HCT116 (cell line): ENCODE data around the gene CLEC4F. TPM values are rescaled to one million over a fixed set of nuclear protein-coding genes. Genes with fewer than 3 reads are reported as not detected.

Experiments
- ATAC-seq: fragments of 200-7000 bp; cut with Tn5 transposase; 2 replicates; pipeline ENCODE4 v1.9.1; 2020; ENCODE audit warnings: mild to moderate bottlenecking, moderate library complexity
- BruUV-seq: library from RNA; stranded (reverse); fragments of 400-500 nt; replicated peaks from 2 replicates; lab custom pipeline; 2021; lab: Mats Ljungman, UMichigan
- CTCF ChIA-PET: fragments of 300-600 bp; sonication (Branson Sonifier 250); formaldehyde crosslinking; loops from one replicate; lab custom pipeline; 2021; ENCODE audit warnings: antibody characterized with exemption; lab: Charles Lee
- POLR2A ChIA-PET: fragments of 300-600, 350-600 bp; sonication (Branson Sonifier 250); formaldehyde crosslinking; loops from one replicate; lab custom pipeline; 2021; ENCODE audit warnings: antibody characterized with exemption; lab: Charles Lee
- RAD21 ChIA-PET, 2 experiments: fragments of 300-600 bp; sonication (Branson Sonifier 250); formaldehyde crosslinking; loops; one replicate each; lab custom pipeline; 2023; ENCODE audit warnings: low total read pairs in 2 of 2; ENCODE audit not compliant: uncharacterized antibody in 2 of 2, unreplicated experiment in 2 of 2, low non-redundant PET in 1 of 2; lab: Charles Lee
- DNase-seq: peaks from one replicate; pipeline ENCODE4 v3.0.0-alpha.2; 2010; ENCODE audit warnings: low read depth, low spot score
- H2AFZ ChIP-seq: fragments of 200-600 bp; shearing (Covaris generic), sonication (generic); 2 replicates; pipeline ENCODE4 v1.6.1; 2017; ENCODE audit warnings: low read depth, mixed run types, mixed read lengths, antibody characterized with exemption, low read length; ENCODE audit not compliant: poor library complexity, severe bottlenecking
- H3K27ac ChIP-seq: 2 replicates; pipeline ENCODE4 v1.5.1; 2012; ENCODE audit warnings: low read depth, low read length
- H3K27me3 ChIP-seq: fragments of 200-600 bp; sonication (generic); 2 replicates; pipeline ENCODE4 v1.6.1; 2016; ENCODE audit warnings: mixed run types, low read length, mixed read lengths; ENCODE audit not compliant: insufficient read depth
- H3K36me3 ChIP-seq, 2 experiments: fragments of 200-500 bp in 1 of 2; fragments of 200-600 bp in 1 of 2; sonication (Bioruptor generic) in 1 of 2; sonication (generic) in 1 of 2; 2 replicates each; pipeline versions ENCODE4 v1.5.1 to v1.6.1; 2014 to 2016; ENCODE audit warnings: low read length in 2 of 2, inconsistent platforms in 1 of 2, mixed read lengths in 1 of 2, mixed run types in 1 of 2; ENCODE audit not compliant: insufficient read depth in 2 of 2, control insufficient read depth in 1 of 2
- H3K4me1 ChIP-seq, 2 experiments: fragments of 200-600 bp in 1 of 2; sonication (generic) in 1 of 2; 2 replicates each; pipeline versions ENCODE4 v1.5.1 to v1.6.1; 2012 to 2017; ENCODE audit warnings: low read length in 2 of 2, inconsistent platforms in 1 of 2, mild to moderate bottlenecking in 1 of 2, mixed read lengths in 1 of 2, mixed run types in 1 of 2, moderate library complexity in 1 of 2; ENCODE audit not compliant: insufficient read depth in 2 of 2, control insufficient read depth in 1 of 2
- H3K4me2 ChIP-seq: fragments of 200-600 bp; sonication (generic); 2 replicates; pipeline ENCODE4 v1.6.1; 2017; ENCODE audit warnings: mixed run types, low read length, mixed read lengths
- H3K4me3 ChIP-seq, 2 experiments: fragments of 200-600 bp in 1 of 2; sonication (generic) in 1 of 2; replicated peaks in 1 of 2; 2 replicates each; pipeline ENCODE4 v1.5.1; 2011 to 2016; ENCODE audit warnings: low read length in 2 of 2, control low read depth in 1 of 2, low read depth in 1 of 2, mild to moderate bottlenecking in 1 of 2, mixed read lengths in 1 of 2, mixed run types in 1 of 2
- H3K79me2 ChIP-seq: fragments of 200-600 bp; sonication (generic); 2 replicates; pipeline ENCODE4 v1.6.1; 2017; ENCODE audit warnings: mild to moderate bottlenecking, mixed run types, low read length, moderate library complexity, mixed read lengths; ENCODE audit not compliant: insufficient read depth
- H3K9ac ChIP-seq: fragments of 200-600 bp; sonication (generic); 2 replicates; pipeline ENCODE4 v1.6.1; 2016; ENCODE audit warnings: low read length, mixed read lengths
- H3K9me2 ChIP-seq: fragments of 200-600 bp; sonication (generic), shearing (Covaris generic); 2 replicates; pipeline ENCODE4 v1.6.1; 2017; ENCODE audit warnings: mixed run types, mild to moderate bottlenecking, moderate library complexity; ENCODE audit not compliant: insufficient read depth
- H3K9me3 ChIP-seq, 2 experiments: fragments of 200-500 bp in 1 of 2; fragments of 200-600 bp in 1 of 2; sonication (Bioruptor generic) in 1 of 2; sonication (generic) in 1 of 2; 2 replicates each; pipeline ENCODE4 v1.6.1; 2014 to 2017; ENCODE audit warnings: low read length in 2 of 2, mixed read lengths in 2 of 2, inconsistent platforms in 1 of 2, low read depth in 1 of 2, mild to moderate bottlenecking in 1 of 2, mixed run types in 1 of 2, moderate library complexity in 1 of 2; ENCODE audit not compliant: control insufficient read depth in 1 of 2, insufficient read depth in 1 of 2
- H4K20me1 ChIP-seq: fragments of 200-600 bp; sonication (generic), shearing (Covaris generic); 2 replicates; pipeline ENCODE4 v1.6.1; 2017; ENCODE audit warnings: mixed run types, mild to moderate bottlenecking, moderate library complexity; ENCODE audit not compliant: insufficient read depth
- CBX3 ChIP-seq: IDR thresholded peaks from 2 replicates; pipeline ENCODE4 v1.6.1; 2012; ENCODE audit warnings: low read depth
- EGR1 ChIP-seq: IDR thresholded peaks from 2 replicates; pipeline ENCODE4 v1.6.1; 2012; ENCODE audit warnings: low read depth
- ELF1 ChIP-seq: IDR thresholded peaks from 2 replicates; pipeline ENCODE4 v1.6.1; 2012; ENCODE audit warnings: low read depth, borderline replicate concordance
- JUND ChIP-seq: IDR thresholded peaks from 2 replicates; pipeline ENCODE4 v1.6.1; 2012
- POLR2A ChIP-seq: IDR thresholded peaks from 2 replicates; pipeline ENCODE4 v1.7.0; 2011; ENCODE audit warnings: borderline replicate concordance; ENCODE audit not compliant: insufficient read depth, insufficient read length; ENCODE audit errors: extremely low read depth
- POLR2AphosphoS5 ChIP-seq: IDR thresholded peaks from 2 replicates; pipeline ENCODE4 v1.6.1; 2011; ENCODE audit warnings: mild to moderate bottlenecking, low read depth, low read length, moderate library complexity
- SIN3A ChIP-seq: IDR thresholded peaks from 2 replicates; pipeline ENCODE4 v1.6.1; 2012; ENCODE audit warnings: low read depth
- SRF ChIP-seq: IDR thresholded peaks from 2 replicates; pipeline ENCODE4 v1.6.1; 2012; ENCODE audit warnings: low read depth
- TCF7L2 ChIP-seq: IDR thresholded peaks from 2 replicates; pipeline ENCODE4 v1.7.0; 2011; ENCODE audit warnings: borderline replicate concordance, inconsistent platforms; ENCODE audit not compliant: insufficient read depth, insufficient read length; ENCODE audit errors: extremely low read depth
- YY1 ChIP-seq: IDR thresholded peaks from 2 replicates; pipeline ENCODE4 v1.6.1; 2011; ENCODE audit warnings: low read length, low read depth, moderate library complexity, mild to moderate bottlenecking; ENCODE audit not compliant: insufficient replicate concordance; ENCODE audit errors: extremely low read depth
- intact Hi-C: fragments of 100-400 bp; cut with micrococcal nuclease; formaldehyde crosslinking; loops from 2 replicates; pipeline ENCODE4 v1.10.0; 2022
- total RNA-seq: library from RNA; stranded (reverse); gene quantifications from one replicate; pipeline ENCODE4 v1.2.1, GENCODE V29; 2021; ENCODE audit not compliant: unreplicated experiment
- TF ChIP-seq, protein P1 (sequence below): IDR thresholded peaks from 2 replicates; pipeline ENCODE4 v1.6.1; 2011; ENCODE audit warnings: mild to moderate bottlenecking, low read length, moderate library complexity; ENCODE audit not compliant: insufficient replicate concordance; ENCODE audit errors: extremely low read depth

The CLEC4F gene
- total RNA-seq, 1 experiment from 2014 or later: not detected

DNA sequence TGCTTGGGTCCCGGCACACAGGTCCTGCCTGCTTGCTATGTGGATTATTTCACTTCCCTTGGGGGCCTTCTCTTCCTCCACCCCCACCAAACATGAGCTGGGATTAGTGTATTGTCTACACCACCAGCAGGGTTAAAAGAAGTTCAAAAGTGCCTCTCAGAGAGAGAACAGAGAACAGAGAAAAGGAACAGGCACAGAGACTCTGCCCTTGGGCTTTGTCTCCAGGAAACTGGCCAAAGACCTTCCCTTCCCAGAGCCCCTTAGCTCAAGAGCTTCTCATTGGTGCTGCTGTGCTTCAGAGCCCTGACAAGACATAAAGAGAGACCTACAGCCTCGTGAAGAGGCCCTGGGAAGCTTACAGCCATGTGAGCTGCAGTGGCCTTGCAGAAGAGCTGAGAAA, 22.9 kb downstream of the CLEC4F start:
- Histone ChIP-seq H3K27me3 (no peaks in the 10 kb centered on the region), H3K9me3 (no peaks in the 10 kb centered on the region), H3K4me3 (no peak overlapping the region), H2AFZ (no peak overlapping the region), H3K9me2 (no peaks in the 10 kb centered on the region), H3K4me2 (no peak overlapping the region), H3K79me2 (no peaks in the 10 kb centered on the region), H3K9ac (no peak overlapping the region), H4K20me1 (no peaks in the 10 kb centered on the region), H3K27ac (no peak overlapping the region), H3K36me3 (no peaks in the 10 kb centered on the region), H3K4me1 (no peaks in the 10 kb centered on the region)
- ChIA-PET RAD21 (no interaction called here), CTCF (interaction anchor here (1.3 to 2.2 kb wide), 2 partner anchors 12 to 151 kb away, joined by 4 to 6 read pairs; no protein-coding TSS in a partner anchor), POLR2A (no interaction called here)
- no peak for TF ChIP-seq POLR2AphosphoS5
- no peak for TF ChIP-seq SIN3A
- no peak for TF ChIP-seq TCF7L2
- no peak for TF ChIP-seq JUND
- TF ChIP-seq EGR1: no peak
- no peak for TF ChIP-seq ELF1
- TF ChIP-seq, protein P1, sequence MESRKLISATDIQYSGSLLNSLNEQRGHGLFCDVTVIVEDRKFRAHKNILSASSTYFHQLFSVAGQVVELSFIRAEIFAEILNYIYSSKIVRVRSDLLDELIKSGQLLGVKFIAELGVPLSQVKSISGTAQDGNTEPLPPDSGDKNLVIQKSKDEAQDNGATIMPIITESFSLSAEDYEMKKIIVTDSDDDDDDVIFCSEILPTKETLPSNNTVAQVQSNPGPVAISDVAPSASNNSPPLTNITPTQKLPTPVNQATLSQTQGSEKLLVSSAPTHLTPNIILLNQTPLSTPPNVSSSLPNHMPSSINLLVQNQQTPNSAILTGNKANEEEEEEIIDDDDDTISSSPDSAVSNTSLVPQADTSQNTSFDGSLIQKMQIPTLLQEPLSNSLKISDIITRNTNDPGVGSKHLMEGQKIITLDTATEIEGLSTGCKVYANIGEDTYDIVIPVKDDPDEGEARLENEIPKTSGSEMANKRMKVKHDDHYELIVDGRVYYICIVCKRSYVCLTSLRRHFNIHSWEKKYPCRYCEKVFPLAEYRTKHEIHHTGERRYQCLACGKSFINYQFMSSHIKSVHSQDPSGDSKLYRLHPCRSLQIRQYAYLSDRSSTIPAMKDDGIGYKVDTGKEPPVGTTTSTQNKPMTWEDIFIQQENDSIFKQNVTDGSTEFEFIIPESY: no peak
- no peak for TF ChIP-seq CBX3
- TF ChIP-seq SRF: no peak
- no peak for TF ChIP-seq POLR2A
- BruUV-seq: no TSS peak
- no peak for ATAC-seq
- intact Hi-C loops: no loop called here
- DNase-seq: no peak

DNA sequence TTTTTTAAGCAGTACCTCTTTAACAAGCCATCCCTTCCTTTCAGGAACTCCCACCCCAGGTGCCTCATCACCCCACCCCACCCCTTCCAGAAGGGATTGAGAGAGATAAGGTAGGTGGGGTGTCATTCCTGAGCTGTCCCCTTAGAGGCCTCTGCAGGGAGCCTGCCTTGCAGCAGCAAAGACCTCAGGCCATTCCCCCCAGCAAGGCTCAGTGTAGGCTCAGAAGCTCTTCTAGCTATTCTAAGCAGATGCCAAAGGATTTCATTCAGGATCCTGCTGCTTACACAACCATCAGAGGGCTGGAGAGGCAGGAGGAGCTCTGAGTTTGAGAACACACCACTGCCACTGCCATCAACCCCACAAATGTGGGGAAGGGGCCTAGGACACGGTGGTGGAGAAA, 24.1 kb downstream of the CLEC4F start:
- CTCF ChIA-PET: interaction anchor here (1.3 to 2.2 kb wide), 2 partner anchors 11 to 152 kb away, joined by 4 to 6 read pairs; no protein-coding TSS in a partner anchor
- H3K36me3 ChIP-seq: no peaks in the 10 kb centered on the region
- H4K20me1 ChIP-seq: no peaks in the 10 kb centered on the region
- H3K4me2 ChIP-seq: no peak overlapping the region
- BruUV-seq: no TSS peak
- H3K9ac ChIP-seq: no peak overlapping the region
- POLR2A ChIA-PET: no interaction called here
- ATAC-seq: no peak
- TF ChIP-seq YY1: no peak
- no peaks in the 10 kb centered on the region for H3K27me3 ChIP-seq
- H3K79me2 ChIP-seq: no peaks in the 10 kb centered on the region
- H3K9me3 ChIP-seq: no peaks in the 10 kb centered on the region
- H3K9me2 ChIP-seq: no peaks in the 10 kb centered on the region
- H3K4me3 ChIP-seq: no peak overlapping the region
- H2AFZ ChIP-seq: no peak overlapping the region
- no peak for DNase-seq
- H3K4me1 ChIP-seq: no peaks in the 10 kb centered on the region
- H3K27ac ChIP-seq: no peak overlapping the region
- intact Hi-C loops: no loop called here
- RAD21 ChIA-PET: no interaction called here
